Endodermal cell (in vitro differentiated cells): ENCODE results near the gene CORO1C. TPM values are rescaled to one million over a fixed set of nuclear protein-coding genes. Genes with fewer than 3 reads are reported as not detected.

Experiments
- DNase-seq: peaks from one replicate; pipeline ENCODE4 v3.0.0-alpha.2; 2017
- H3K27ac ChIP-seq: 2 replicates; pipeline ENCODE4 v1.5.1; 2013; ENCODE audit warnings: mild to moderate bottlenecking, low read depth, low read length, moderate library complexity
- H3K27me3 ChIP-seq: 2 replicates; pipeline ENCODE4 v1.6.1; 2013; ENCODE audit warnings: mild to moderate bottlenecking, low read length, moderate library complexity; ENCODE audit not compliant: insufficient read depth, control insufficient read depth, poor library complexity, severe bottlenecking
- H3K36me3 ChIP-seq: 2 replicates; pipeline ENCODE4 v1.7.0; 2013; ENCODE audit warnings: mild to moderate bottlenecking, low read length, moderate library complexity; ENCODE audit not compliant: control insufficient read depth, insufficient read depth
- H3K4me1 ChIP-seq: one replicate; pipeline ENCODE4 v1.7.0; 2013; ENCODE audit warnings: low read length; ENCODE audit not compliant: control insufficient read depth, insufficient read depth
- H3K4me3 ChIP-seq: 2 replicates; pipeline ENCODE4 v1.5.1; 2013; ENCODE audit warnings: mild to moderate bottlenecking, low read length, moderate library complexity
- H3K9ac ChIP-seq: 2 replicates; pipeline ENCODE4 v1.6.1; 2013; ENCODE audit warnings: mild to moderate bottlenecking, low read length, moderate library complexity; ENCODE audit not compliant: poor library complexity, severe bottlenecking; ENCODE audit errors: extremely low read depth
- H3K9me3 ChIP-seq: 2 replicates; pipeline ENCODE4 v1.6.1; 2013; ENCODE audit warnings: mild to moderate bottlenecking, low read length, moderate library complexity; ENCODE audit not compliant: control insufficient read depth
- H3K27ac Mint-ChIP-seq: 2 replicates; pipeline ENCODE4 v1.8.0; 2020; ENCODE audit warnings: mixed read lengths
- H3K27me3 Mint-ChIP-seq: 2 replicates; pipeline ENCODE4 v1.8.0; 2021; ENCODE audit warnings: mild to moderate bottlenecking, mixed read lengths; ENCODE audit not compliant: insufficient read depth
- H3K36me3 Mint-ChIP-seq: 2 replicates; pipeline ENCODE4 v1.8.0; 2020; ENCODE audit warnings: low read depth, mixed read lengths
- H3K4me1 Mint-ChIP-seq: 2 replicates; pipeline ENCODE4 v1.8.0; 2020; ENCODE audit warnings: mixed read lengths
- H3K4me3 Mint-ChIP-seq: 2 replicates; pipeline ENCODE4 v1.8.0; 2020; ENCODE audit warnings: mild to moderate bottlenecking, moderate library complexity, mixed read lengths
- H3K9me3 Mint-ChIP-seq: 2 replicates; pipeline ENCODE4 v1.8.0; 2020; ENCODE audit warnings: mild to moderate bottlenecking, mixed read lengths
- WGBS, 2 experiments: methylation state at CpG; one replicate each; pipeline versions ENCODE4 v1.1.5 to v1.1.7; 2013; ENCODE audit warnings: missing lambda C conversion rate in 2 of 2, mixed read lengths in 1 of 2; ENCODE audit not compliant: insufficient coverage in 1 of 2, insufficient read length in 1 of 2; 5-methylcytosine and 5-hydroxymethylcytosine counted together
- total RNA-seq, 2 donors: library from RNA; stranded (reverse); fragmentation: NEBNext Ultra II Directional in 1 of 2; extraction: Animal tissue kit (Norgen Biotek cat#: 25700) in 1 of 2; gene quantifications; 2 replicates in 1 of 2; 3 replicates in 1 of 2; pipeline ENCODE4 v1.2.1, GENCODE V29; 2021
- TF ChIP-seq, protein P1 (sequence below): fragments of 200-600 bp; sonication (generic); conservative IDR thresholded peaks from 2 replicates; pipeline ENCODE4 v1.5.0; 2021; ENCODE audit warnings: antibody characterized with exemption, mild to moderate bottlenecking

The CORO1C gene
- total RNA-seq, 2 donors from 2014 or later = 122 to 125 TPM

GRCh38 chr12:108679106-108679681, 52.1 kb downstream of the CORO1C start:
- no peaks in the 10 kb centered on the region for H3K9me3 Mint-ChIP-seq
- WGBS, 2 experiments = 100% methylated on average over 1 of the region's 1 CpG; no CpG with 5 or more reads in 1 of the 2 experiments

GRCh38 chr12:108678104-108678730, 53.1 kb downstream of the CORO1C start:
- Mint-ChIP-seq H3K4me3 (no peak overlapping the region), H3K27me3 (no peaks in the 10 kb centered on the region), H3K4me1 (peaks cover 10% of the 10 kb centered on the region), H3K9me3 (no peaks in the 10 kb centered on the region), H3K27ac (peak overlapping the region; percentile 25), H3K36me3 (peaks cover 22% of the 10 kb centered on the region)
- DNase-seq = no peak
- no peak overlapping the region for H3K9ac ChIP-seq
- TF ChIP-seq, protein P1, sequence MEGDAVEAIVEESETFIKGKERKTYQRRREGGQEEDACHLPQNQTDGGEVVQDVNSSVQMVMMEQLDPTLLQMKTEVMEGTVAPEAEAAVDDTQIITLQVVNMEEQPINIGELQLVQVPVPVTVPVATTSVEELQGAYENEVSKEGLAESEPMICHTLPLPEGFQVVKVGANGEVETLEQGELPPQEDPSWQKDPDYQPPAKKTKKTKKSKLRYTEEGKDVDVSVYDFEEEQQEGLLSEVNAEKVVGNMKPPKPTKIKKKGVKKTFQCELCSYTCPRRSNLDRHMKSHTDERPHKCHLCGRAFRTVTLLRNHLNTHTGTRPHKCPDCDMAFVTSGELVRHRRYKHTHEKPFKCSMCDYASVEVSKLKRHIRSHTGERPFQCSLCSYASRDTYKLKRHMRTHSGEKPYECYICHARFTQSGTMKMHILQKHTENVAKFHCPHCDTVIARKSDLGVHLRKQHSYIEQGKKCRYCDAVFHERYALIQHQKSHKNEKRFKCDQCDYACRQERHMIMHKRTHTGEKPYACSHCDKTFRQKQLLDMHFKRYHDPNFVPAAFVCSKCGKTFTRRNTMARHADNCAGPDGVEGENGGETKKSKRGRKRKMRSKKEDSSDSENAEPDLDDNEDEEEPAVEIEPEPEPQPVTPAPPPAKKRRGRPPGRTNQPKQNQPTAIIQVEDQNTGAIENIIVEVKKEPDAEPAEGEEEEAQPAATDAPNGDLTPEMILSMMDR = no peak
- H3K4me1 ChIP-seq = peaks cover 5% of the 10 kb centered on the region
- H3K9me3 ChIP-seq = no peaks in the 10 kb centered on the region
- H3K27me3 ChIP-seq = no peaks in the 10 kb centered on the region
- no peak overlapping the region for H3K4me3 ChIP-seq
- H3K27ac ChIP-seq = no peak overlapping the region
- peaks cover 39% of the 10 kb centered on the region for H3K36me3 ChIP-seq
- 93 to 94% methylated on average over 4 to 9 of the region's 9 CpGs for WGBS, 2 experiments

More at GRCh38 chr12:108679106-108679681, 52.1 kb downstream of the CORO1C start:
- DNase-seq = no peak
- Mint-ChIP-seq H3K27ac (no peak overlapping the region), H3K4me3 (no peak overlapping the region), H3K36me3 (peaks cover 16% of the 10 kb centered on the region), H3K27me3 (no peaks in the 10 kb centered on the region), H3K4me1 (peaks cover 15% of the 10 kb centered on the region)
- no peak overlapping the region for H3K27ac ChIP-seq
- no peaks in the 10 kb centered on the region for H3K9me3 ChIP-seq
- H3K4me3 ChIP-seq = no peak overlapping the region
- H3K36me3 ChIP-seq = peaks cover 36% of the 10 kb centered on the region
- H3K27me3 ChIP-seq = no peaks in the 10 kb centered on the region
- H3K4me1 ChIP-seq = peaks cover 5% of the 10 kb centered on the region
- TF ChIP-seq, protein P1 = no peak
- no peak overlapping the region for H3K9ac ChIP-seq

DNA sequence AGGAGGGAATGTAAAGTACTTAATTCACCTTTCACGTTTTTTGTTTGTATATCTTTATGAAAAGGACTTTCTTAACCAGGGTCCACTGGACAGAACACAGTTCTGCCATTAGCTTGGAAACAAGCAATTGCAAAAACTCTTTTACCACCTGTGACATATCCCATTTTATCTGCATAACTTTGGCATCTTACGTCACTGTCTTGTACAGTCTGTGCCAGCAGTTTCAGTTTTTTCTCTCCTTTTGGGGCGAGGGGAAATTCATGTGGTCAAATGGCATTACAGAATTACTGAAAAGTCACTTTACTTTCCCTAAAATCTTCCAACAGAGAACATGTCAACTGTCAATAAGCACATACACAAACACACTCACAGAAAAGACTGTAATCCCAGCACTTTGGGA, 53.9 kb downstream of the CORO1C start:
- H3K36me3 Mint-ChIP-seq = peaks cover 22% of the 10 kb centered on the region
- Histone ChIP-seq H3K4me3 (no peak overlapping the region), H3K27me3 (no peaks in the 10 kb centered on the region), H3K9me3 (no peaks in the 10 kb centered on the region), H3K4me1 (peaks cover 5% of the 10 kb centered on the region), H3K27ac (no peak overlapping the region), H3K9ac (no peak overlapping the region), H3K36me3 (peaks cover 47% of the 10 kb centered on the region)
- peaks cover 12% of the 10 kb centered on the region for H3K4me1 Mint-ChIP-seq
- TF ChIP-seq, protein P1 = no peak
- H3K4me3 Mint-ChIP-seq = no peak overlapping the region
- H3K9me3 Mint-ChIP-seq = no peaks in the 10 kb centered on the region
- no peak overlapping the region for H3K27ac Mint-ChIP-seq
- no peak for DNase-seq
- 92 to 100% methylated on average over 2 to 3 of the region's 3 CpGs for WGBS, 2 experiments
- H3K27me3 Mint-ChIP-seq = no peaks in the 10 kb centered on the region
